KG1 (cell line): ENCODE results near the gene NBAS.
"Not testable (repeated sequence)": the region's sequence is repeated elsewhere in the genome, so short reads cannot be mapped to it uniquely, and the experiment has no call there.

ENCODE experiments used
- DNase-seq: peaks from one replicate; lab custom pipeline; 2025; lab: John Stamatoyannopoulos, UW

Gene NBAS

DNA sequence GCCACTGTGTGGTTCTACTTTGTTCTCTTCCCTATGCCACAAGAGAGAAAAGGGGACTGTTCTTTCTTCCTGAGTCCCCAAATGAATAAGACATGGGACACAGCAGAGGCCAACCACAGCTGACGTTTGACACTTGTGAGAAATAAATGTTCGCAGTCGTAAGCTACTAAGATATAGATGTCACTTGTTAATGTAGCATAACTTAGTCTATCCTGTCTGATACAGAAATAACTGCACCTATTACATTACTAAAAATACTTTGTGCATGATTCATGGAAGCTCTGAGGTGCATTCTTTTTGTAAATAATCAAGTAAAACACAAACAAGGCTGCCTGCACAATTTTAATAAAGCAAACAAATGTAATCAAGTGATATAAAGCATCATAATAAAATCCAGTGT, 148.8 kb downstream of the NBAS start:
- no peak for DNase-seq

DNA sequence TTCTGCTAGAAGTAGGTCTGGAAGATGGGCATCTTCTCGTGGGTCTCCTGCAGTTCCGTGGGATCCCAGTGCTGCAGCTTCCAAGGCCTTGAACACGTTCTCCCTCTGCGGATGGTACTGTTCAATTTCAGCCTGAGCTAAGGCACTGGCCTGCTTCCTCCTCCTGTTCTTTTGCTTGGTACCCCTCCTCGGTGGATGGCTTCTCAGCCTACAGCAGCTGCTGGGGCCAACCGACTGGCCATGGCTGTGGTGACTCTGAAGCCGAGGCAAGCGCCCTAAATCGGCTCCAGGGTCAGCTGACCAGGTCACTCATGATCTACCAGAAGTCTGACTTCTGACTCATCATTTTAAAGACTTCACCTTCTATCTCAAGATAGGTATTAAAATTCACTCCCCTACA, 150.2 kb downstream of the NBAS start:
- DNase-seq: no peak

DNA sequence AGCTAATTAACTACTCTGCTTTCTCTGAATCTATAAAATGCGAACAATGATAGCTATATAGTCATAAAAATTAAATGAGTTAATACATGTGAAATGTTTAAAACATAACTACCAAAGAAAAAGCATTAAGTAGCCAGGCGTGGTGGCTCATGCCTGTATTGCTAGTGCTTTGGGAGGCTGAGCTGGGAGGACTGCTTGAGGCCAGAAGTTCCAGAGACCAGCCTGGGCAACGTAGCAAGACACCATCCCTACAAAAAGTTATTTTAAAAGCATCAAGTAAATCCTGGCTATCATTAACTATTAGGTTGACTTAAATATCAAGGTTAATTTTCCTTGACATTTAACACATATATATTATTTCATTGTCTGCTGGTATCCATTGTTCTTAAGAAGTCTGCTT, 152.4 kb downstream of the NBAS start:
- no peak for DNase-seq

DNA sequence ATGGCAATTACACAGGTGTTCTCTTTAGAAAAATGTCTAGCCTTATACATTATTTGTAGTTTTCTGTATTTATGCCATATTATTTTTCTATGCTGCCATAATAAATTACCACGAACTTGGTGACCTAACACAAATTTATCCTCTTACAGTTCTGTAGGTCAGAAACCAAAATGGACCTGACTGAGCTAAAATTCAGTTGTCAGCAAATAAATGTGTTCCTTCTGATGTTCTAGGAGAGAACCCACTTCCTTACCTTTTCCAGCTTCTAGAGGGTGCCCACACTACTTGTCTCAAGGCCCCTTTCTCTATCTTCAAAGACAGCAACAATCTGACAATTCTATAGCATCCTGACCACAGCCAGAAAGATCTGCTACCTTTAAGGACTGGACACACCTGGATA, 153.5 kb downstream of the NBAS start:
- DNase-seq: no peak

DNA sequence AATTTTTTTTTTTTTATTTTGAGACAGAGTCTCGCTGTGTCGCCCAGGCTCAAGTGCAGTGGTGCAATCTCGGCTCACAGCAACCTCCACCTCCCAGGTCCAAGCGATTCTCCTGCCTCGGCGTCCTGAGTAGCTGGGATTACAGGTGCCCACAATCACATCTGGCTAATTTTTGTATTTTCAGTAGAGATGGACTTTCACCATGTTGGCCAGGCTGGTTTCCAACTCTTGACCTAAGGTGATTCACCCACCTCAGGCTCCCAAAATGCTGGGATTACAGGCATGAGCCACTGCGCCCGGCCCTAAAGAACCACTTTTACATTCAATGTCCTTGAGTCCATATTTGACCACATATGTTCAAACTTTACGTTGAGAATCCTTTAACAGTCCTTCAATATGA, 156.6 kb downstream of the NBAS start:
- not testable (repeated sequence) for DNase-seq

DNA sequence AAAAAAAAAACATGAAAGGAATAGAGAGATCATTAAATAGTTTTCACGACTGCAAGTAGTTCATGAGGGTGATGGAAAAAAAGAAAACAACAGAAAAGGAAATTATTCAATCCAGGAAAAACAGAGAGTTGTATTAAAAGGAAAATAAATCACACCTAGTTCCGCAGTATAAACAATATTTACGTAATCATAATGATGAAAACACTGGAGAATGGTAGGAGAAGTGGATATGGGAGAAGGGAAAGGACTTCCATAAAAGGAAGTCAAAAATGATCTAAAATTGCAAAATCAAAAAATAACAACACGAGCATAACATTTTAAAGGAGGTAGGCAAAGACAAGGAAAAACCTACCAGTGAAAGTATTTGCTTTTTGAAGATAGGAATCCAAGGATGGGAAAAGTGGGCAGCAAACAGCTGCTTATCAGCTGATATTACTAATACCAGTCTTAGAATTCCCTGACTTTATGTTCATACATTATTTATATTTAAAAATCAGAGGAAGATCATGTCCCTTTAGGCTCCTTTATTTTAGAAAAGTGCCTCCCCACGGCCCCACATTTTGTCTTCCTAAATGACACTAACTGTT, 160.8 kb downstream of the NBAS start:
- DNase-seq: no peak

DNA sequence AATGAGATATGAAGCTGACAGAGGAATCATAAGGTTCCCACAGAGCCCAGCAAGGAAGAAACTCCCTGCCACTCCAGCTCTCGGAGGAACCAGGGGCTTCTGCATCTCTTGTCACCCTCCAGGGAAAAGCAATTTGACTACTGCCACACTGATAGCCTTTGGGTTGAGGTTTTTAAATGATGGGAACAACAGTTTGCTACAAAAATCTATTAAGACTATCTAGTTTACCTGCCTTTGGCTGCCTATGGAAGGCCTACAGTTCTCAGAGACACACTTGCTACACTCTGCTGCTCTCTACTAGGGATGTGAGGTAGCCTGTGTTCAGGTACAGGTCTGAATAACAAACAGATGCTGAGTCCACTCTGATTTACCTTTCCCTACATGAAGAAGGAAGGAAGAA, 161.9 kb downstream of the NBAS start:
- DNase-seq: no peak

DNA sequence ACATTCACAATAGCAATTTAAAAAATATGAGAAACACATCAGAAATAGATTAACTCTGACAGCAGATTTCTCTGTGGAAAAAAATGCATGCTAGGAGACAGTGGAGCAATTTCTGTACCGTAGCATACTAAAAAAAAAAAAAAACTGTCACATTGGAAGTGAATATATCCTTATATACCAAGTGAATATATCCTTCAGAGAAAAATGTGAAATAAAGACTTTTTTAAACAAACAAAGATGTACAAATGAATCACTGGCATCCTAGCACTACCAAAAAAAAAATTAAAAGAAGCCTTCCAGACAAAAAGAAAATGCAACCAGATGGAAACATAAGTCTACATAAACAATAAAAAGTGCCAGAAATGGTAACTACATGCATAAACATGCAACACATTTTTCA, 169.4 kb downstream of the NBAS start:
- no peak for DNase-seq

DNA sequence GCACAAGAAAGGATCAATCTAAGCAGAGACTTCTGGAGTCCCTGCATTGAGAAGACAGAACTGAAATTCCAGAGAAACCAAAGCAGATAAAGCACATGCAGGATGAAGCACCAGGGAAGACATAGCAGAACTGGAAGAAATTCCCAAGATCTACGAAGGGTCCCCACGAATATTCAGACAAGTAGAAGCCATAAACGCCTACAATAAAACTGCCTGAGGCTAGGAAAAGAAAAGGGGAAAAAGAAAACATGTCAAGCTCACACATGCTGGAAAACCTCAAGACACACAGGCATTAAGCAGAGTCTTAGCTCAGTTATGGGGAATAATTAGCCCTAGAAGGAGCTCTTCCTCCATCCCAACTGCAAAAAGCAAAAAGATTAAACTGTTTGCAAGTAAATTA, 171.2 kb downstream of the NBAS start:
- no peak for DNase-seq

DNA sequence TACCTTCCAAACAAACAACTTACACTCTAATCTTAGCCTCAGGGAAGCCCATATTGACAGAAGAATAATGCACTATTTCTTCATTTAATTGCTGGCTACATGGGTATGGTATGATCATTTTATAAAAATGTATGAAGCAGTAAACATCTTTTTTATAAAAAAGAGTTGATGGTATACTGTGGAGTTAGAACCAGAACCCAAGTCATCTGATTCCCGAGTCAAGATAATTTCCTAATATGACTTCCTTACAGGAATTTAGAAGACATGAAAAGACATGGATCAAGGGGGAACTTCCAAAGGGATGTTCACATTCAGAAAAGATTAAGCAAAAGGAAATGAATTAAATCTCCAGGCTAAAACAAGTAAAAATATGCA, 171.8 kb downstream of the NBAS start:
- no peak for DNase-seq

DNA sequence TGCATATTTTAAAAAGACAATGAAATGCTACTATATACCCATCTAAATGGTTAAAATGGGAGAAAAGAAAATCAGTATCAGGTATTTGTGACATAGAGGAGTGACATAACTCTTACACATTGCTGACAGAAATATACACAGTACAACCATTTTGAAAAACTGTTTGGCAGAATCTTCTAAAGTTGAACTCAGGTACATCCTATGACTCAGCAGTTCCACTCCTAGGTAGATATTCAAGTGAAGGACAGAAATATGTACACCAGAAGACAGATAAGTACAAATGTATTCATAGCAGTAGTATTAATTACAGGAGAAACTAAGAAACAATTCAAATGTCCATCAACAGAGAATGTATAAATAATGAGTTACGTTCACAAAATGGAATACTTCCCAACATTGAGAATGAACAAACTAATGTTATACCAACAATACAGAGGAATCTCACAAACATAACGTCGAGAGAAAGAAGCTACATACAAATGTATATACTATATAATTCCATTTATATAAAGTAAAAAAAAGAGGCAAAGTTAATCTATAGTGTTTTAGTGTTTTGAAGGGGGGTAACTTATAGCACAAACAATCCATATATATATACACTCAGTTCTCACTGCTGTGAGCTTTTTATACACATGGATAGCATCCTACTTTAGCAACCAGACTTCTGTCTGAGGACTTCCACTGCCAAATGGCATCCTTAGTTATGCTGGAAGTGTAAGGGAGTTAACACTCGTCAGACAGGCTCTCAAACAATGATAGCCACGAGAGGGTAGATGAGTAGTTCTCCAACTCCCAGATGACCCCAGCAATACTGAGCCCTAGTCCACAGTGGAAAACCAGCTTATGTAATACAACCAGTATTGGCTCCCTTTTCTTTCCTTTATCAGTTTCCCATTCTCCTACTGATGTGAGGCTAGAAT, 172.5 kb downstream of the NBAS start:
- DNase-seq: no peak

DNA sequence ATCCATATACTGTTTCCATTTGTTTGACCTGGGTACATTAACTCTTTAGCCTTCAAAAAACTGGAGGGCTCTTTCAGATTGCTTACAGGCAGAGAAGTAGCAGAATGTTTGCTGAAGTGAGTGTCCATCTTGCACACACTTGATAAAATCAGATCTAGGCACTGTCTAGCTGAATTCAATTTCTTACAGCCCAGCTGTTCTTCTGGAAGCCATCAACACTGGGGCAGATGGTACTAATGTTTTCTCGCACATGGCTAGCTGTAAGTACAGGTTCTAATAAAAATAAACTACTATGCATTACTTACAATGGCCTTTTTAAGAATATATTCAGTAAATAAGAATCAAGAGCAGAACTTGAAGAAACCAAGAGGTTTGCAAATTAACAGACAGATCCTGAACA, 175.9 kb downstream of the NBAS start:
- DNase-seq: no peak

DNA sequence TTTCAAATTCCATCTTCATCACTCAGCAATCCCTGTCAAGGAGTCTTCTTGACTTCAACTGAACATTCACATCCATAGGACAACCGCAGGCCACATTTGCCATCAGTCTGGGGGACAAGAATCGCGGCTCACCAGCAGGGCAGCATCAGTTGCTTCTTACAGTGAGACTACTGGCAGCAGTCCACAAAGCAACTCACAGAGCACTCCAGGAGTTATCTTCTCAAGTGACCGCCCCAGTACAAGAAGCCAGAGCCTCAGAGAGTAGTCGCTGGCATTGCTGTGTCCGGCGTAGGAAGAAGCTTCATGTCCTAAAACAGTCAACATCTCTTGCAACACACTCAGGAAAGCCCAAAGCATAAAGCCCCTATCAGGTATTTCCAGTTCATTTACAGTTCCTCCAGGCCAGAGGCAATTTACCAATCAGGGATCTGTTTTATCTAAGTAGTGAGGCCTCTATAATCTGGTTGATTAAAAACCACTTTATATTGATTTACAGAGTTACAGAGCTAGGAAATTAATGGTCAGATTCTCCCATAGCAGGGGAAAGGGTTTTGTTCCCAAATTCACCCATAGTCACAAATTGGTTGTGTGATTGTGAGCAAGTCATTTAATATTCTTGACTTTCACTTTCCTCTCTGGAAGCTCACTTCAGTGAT, 177.3 kb downstream of the NBAS start:
- DNase-seq: no peak

DNA sequence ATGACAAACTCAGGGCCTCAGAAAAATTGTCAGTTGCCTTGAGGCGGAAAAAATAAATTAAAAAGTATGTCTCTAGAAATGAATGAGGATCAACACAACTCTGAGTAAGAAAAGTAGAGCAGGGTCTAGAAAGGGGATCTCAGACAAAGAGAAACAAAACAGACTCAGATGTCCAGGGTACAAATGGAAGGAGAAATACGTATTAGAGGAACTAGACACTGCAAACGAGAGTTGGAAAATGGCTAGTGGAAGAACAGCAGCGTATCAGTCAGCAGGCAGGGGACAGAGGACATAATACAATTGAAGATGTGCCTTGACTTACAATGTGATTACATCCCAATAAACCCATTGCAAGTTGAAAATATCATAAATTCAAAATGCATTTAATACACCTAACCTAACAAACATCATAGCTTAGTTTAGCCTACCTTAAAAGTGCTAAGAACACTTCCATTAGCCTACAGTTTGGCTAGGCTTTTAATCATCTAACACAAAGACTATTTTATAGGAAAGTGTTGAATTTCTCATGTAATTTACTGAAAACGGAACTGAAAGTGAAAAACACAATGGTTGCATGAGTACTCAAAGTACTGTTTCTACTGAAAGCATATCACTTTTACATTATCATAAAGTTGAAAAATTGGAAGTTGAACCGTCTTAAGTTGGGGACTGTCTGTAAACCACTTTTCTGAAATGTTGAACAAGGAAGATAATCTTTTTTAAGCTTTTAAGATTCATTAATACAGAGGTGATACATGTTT, 182.8 kb downstream of the NBAS start:
- no peak for DNase-seq

DNA sequence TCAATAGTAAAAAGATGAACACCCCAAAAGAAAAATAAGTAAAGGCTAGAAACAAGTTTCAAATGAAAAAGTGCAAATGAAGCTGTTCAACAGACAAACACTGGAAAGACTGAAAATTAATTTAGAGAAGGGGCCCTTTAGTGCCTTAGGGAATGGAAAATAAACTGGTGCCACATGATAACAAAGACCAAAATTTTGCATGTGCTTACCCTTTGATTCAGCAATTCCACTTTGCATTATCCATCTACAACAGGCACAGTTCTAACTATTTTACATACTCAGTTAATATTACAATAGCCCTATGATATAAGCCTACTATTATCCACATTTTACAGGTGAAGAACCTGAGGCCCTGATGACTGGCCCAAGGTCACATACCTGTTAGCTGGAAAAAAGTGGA, 183.9 kb downstream of the NBAS start:
- DNase-seq: no peak

DNA sequence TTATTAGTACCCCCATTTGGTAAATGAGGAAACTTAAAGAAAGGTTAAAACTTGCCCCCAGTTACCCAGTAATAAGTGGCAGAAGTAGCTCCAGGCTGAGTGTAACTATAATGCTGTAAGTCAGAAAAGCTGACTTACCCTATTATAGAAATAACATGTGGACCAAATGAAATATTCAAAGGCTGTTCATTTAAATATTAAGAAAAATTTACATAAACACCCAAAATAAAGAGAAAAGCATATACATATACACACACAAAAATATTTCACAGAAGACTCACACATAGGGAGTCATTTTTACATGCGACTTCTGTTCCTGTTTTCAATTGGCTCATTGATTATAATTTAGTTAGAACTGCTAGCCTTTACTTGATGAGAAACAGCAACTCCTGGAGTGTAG, 189.1 kb downstream of the NBAS start:
- DNase-seq: no peak

DNA sequence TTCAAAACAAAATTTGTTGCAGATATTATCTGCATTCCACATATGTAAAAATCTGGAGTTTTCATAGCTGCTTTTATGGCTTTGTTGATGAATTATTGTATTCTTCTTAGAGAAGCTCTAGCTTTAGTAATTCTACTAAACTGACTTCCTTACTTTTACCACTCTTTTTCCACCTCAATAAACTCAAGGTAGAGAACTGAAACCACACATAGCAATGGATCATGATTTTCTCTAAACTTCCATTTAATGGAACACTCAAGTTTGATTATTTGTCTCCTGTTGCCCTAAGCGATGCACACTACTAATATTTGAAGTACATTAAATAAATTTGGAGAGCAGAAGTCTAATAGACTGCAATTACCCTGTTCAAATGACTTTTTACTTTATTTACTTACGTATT, 192.0 kb downstream of the NBAS start:
- no peak for DNase-seq

DNA sequence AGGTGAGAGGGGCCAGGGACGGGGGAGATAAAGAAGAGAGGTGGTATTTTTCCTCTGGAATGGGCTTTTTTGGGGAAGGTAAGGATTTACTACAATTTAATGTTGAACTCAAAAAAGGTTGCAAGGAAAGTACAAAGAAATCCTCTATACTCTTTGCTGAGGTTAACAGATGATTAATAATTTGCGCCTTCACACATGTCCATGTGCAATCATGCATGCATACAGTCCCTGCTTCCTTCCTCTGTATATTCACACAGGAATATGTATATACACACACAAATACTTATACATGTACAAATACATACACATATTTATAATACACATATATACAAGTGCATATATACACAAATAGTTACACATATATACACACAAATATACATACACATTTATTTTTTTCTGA, 193.4 kb downstream of the NBAS start:
- no peak for DNase-seq

DNA sequence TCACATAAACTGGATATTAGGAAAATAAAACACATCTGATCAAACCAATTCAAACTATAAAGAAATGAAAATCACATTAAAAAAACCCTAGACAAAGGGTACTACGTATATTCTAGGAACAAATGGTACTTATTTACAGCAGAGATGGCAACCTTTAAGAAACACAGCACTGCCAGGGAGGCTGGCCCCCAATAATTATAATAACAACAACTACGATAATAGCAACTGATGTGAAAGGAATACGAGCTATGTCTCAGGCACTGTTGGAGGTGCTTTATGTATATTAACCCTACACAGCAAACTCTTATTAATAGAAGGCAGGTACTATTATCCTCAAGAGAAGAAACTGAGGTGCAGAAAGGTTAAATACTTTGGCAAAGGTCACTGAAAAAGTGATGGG, 193.9 kb downstream of the NBAS start:
- DNase-seq: no peak

DNA sequence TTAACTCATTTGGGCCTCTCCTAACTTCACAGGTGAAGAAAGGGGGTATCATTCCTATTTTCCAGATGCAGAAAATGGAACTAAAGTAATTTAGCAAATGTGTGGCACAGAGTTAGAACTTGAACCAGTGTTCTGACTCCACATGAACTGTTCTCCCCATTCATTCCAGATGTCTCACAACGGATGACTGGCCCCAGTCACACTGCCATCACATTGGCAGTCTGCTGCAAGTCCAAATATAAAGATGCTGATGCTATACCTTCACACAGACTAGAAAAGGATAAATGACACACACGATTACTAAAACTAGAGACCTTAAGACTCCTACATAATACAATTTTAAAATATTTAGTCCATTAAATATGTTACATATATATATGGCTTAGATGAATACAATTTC, 195.7 kb downstream of the NBAS start:
- no peak for DNase-seq

DNA sequence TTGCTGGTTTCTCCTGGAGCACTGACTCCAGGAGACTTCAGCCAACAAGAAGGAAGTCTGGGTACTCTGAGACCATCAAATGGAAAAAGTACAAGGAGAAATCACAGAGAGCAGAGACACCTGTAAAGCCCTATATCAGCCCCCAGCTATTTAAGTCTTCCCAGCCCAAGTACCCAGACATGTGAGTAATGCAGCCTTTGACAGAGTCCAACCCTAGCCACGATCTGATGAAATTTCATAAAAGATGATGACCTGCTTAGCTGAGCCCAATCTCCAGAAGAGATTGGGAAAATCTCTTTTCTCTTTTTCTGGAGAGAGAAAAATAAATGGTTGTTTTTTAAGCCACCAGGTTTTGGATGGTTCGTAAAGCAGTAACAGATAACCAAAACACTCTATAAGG, 196.6 kb downstream of the NBAS start:
- DNase-seq: no peak

DNA sequence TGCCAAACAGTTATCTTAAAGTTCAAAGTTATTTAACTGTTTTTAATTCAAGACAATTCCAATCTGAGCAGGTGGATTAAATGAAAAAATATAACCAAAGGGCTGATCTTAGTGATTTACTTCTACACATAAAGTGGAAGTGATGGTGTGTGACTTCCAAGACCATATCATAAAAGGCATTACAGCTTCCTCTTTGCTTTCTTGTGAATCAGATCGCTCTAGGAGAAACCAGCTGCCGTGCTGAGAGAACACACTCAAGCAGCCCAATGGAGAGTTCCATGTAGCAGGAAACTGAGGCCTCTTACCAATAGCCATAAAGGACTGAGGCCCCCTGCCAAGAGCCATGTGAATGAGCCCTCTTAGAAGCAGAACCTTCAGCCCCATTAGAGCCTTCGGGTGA, 197.4 kb downstream of the NBAS start:
- DNase-seq: no peak

DNA sequence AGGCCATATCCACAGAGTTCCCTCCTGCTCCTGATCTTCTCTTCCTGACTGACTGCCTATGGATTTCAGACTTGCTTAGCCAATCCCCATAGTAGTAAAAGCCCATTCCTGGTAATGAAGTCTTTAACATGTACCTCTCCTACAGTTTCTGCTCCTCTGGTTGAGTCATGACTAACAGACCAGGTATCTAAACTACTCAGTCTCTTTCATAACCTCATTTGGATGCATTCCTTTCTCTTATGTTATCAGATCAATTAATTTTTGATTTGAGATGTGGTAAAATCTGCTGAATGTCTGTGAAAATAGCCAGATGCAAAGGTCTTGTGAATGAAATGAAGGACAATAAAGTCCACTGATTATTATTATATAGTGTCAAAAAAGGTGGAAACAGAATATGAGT, 198.0 kb downstream of the NBAS start:
- DNase-seq: no peak
